ENCODE results near the gene CFAP46.

DNA sequence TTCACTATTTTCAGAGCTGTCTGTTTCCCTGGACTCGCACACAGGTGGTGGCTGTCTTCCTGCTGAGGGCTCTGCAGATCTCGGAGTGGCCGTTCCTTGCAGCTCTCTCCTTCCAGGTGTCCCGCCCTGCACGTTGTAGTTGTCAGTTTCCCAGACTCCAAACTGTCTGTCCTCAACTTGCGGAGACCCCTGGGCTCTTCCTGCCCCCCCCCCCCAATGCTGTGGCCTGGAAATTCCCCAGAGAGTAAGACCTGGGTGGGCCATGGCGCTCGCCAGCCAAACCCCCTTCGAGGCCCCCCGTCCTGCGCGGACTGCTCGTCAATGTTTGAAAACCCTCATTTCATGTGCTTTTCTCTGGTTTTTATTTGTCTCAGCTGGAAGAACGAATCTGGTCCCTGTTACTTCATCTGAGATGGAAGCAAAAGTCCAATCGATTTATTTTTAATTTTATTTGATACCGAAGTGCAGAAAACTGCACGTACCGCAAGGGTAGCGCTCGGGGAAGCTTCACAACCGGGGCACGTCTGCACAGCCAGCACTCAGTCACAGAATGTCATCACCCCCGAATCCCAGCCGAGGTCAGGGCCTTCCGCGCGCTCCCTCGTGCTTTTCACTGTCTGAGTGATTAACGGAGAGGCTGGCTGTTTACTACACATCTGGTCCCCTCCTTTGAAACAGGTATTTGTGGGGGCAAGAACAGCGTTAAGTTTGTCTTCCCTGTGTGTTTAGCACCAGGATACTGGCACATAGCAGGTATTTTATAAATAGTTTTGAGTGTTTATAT is 110.0 kb downstream of the CFAP46 start:
- TF ChIP-seq, protein P1, sequence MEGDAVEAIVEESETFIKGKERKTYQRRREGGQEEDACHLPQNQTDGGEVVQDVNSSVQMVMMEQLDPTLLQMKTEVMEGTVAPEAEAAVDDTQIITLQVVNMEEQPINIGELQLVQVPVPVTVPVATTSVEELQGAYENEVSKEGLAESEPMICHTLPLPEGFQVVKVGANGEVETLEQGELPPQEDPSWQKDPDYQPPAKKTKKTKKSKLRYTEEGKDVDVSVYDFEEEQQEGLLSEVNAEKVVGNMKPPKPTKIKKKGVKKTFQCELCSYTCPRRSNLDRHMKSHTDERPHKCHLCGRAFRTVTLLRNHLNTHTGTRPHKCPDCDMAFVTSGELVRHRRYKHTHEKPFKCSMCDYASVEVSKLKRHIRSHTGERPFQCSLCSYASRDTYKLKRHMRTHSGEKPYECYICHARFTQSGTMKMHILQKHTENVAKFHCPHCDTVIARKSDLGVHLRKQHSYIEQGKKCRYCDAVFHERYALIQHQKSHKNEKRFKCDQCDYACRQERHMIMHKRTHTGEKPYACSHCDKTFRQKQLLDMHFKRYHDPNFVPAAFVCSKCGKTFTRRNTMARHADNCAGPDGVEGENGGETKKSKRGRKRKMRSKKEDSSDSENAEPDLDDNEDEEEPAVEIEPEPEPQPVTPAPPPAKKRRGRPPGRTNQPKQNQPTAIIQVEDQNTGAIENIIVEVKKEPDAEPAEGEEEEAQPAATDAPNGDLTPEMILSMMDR (IDR thresholded peaks at IDR 0.05): no peak
- no peak for TF ChIP-seq EZH2 (IDR thresholded peaks at IDR 0.05; ENCODE audit: borderline replicate concordance, insufficient read depth, low read depth, low read length, poor library complexity, severe bottlenecking)
